UCSD-AML1 (cell line): ENCODE data around the gene SERINC5.

ENCODE experiments used
- DNase-seq: peaks from one replicate; lab custom pipeline; 2025; ENCODE audit not compliant: unreplicated experiment; lab: John Stamatoyannopoulos, UW

The SERINC5 gene

DNA sequence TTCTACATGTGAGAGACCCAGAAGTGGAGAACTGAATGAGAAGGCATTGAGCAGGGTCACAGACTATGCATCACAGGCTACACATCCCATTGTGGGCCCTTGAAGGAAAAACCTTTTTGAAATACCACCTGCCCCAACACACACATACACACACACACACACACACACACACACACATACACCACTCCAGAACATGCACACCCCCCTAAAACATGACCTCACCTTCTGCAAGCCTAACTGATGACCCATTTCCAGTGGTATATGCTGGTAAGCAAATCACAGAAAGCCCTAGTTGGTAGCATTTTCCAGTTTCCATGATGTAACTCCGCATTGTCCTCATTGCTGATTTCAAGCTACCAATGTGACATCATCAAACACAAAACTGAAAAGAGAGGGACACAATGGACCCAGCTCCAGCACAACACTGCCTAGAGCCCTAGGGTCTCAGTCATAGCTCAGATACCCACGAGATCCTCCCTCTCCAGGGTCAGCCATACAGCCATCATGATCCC lies 184.3 kb downstream of the SERINC5 start:
- DNase-seq, result no peak

- DNase-seq, result no peak
Measured at GRCh38 chr5:80070338-80071056, 185.4 kb downstream of the SERINC5 start.

- DNase-seq, result no peak
Measured at GRCh38 chr5:80069918-80070318, 185.9 kb downstream of the SERINC5 start.

GRCh38 chr5:80069251-80069800 lies 186.5 kb downstream of the SERINC5 start:
- no peak for DNase-seq

DNA sequence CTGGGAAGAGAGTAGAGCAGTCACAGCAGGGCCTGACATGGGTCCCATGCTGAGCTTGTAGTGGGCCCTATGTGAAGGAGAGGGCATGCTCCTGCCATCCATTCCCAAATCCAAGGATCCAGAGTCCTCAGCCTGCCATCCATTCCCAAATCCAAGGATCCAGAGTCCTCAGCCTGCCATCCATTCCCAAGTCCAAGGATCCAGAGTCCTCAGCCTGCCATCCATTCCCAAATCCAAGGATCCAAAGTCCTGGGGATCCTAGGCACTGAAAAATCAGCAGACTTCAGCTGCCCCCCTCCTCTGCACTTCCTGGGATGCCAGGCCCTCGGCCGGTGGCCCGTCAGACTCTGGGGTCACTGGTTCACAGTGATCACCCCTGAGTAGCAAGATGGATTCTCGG lies 187.1 kb downstream of the SERINC5 start:
- DNase-seq, result no peak

GRCh38 chr5:80068246-80068636 lies 187.6 kb downstream of the SERINC5 start:
- DNase-seq, result no peak

GRCh38 chr5:80067531-80068245 lies 188.2 kb downstream of the SERINC5 start:
- DNase-seq, result no peak

DNA sequence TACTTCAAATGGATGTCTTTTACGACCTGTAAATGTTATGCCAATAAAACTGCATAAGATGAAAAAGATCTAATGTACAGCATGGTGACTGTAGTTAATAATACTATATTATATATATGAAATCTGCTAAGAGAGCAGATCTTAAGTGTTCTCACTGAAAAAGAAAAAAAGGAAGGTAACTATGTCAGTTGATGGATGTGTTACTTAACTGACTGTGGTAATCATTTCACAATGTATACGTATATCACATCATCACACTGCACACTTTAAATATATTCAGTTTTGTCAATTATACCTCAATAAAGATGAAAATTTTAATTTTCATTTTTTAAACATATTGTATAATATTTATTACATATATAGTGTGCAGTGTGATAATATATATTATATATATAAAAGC lies 188.8 kb downstream of the SERINC5 start:
- no peak for DNase-seq

- no peak for DNase-seq
Measured at GRCh38 chr5:80064124-80064523, 191.7 kb downstream of the SERINC5 start.
